ENCODE data around the gene SYT14.
"Not testable (repeated sequence)": the region's sequence is repeated elsewhere in the genome, so short reads cannot be mapped to it uniquely, and the experiment has no call there.

SYT14 gene

GRCh38 chr1:209899948-209900347, 38.1 kb upstream of the SYT14 start:
- no peak overlapping the region for H3K4me3 ChIP-seq (ENCODE audit: low read depth, low read length)
- TF ChIP-seq, protein P1, sequence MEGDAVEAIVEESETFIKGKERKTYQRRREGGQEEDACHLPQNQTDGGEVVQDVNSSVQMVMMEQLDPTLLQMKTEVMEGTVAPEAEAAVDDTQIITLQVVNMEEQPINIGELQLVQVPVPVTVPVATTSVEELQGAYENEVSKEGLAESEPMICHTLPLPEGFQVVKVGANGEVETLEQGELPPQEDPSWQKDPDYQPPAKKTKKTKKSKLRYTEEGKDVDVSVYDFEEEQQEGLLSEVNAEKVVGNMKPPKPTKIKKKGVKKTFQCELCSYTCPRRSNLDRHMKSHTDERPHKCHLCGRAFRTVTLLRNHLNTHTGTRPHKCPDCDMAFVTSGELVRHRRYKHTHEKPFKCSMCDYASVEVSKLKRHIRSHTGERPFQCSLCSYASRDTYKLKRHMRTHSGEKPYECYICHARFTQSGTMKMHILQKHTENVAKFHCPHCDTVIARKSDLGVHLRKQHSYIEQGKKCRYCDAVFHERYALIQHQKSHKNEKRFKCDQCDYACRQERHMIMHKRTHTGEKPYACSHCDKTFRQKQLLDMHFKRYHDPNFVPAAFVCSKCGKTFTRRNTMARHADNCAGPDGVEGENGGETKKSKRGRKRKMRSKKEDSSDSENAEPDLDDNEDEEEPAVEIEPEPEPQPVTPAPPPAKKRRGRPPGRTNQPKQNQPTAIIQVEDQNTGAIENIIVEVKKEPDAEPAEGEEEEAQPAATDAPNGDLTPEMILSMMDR (IDR thresholded peaks at IDR 0.05; ENCODE audit: control insufficient read depth, extremely low read depth, insufficient read depth): peak; percentile 28; the same call in 1 of the 2 replicates
- no peak for DNase-seq (ENCODE audit: low read depth)

DNA sequence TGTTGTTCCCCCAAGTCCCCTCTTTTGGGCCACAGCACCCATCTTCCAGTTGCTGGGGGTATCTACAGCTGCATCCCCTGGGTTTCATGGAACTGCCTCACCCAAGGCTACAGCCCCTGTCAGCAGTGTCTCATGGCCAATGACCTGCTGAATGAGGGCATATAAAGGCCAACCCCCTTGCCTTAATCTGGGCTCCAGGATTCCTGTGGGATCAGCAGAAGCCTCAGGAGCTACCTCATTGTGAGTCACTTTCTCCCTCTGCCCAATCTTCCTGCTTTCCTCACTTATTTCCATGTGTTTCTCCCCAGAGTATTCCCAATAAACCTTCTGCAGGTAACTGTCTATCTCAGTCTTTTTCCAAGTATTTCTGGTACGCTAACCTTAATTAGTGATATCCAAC, 37.3 kb upstream of the SYT14 start:
- TF ChIP-seq, protein P1 (IDR thresholded peaks at IDR 0.05; ENCODE audit: control insufficient read depth, extremely low read depth, insufficient read depth): no peak
- no peak overlapping the region for H3K4me3 ChIP-seq (ENCODE audit: low read depth, low read length)
- no peak for DNase-seq (ENCODE audit: low read depth)

- H3K4me3 ChIP-seq (ENCODE audit: low read depth, low read length): no peak overlapping the region
- DNase-seq (ENCODE audit: low read depth): no peak
- TF ChIP-seq, protein P1 (IDR thresholded peaks at IDR 0.05; ENCODE audit: control insufficient read depth, extremely low read depth, insufficient read depth): no peak
Measured at GRCh38 chr1:209901211-209901610, 36.8 kb upstream of the SYT14 start.

DNA sequence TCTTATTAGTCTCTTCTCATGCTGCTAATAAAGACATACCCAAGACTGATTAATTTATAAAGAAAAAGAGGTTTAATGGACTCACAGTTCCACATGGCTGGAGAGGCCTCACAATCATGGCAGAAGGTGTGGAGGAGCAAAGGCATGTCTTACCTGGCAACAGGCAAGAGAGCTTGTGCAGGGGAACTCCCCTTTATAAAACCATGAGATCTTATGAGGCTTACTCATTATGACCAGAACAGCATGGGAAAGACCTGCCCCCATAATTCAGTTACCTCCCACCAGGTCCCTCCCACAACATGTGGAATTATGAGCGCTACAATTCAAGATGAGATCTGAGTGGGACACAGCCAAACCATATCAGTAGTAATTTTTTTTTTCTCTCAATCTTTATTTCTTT, 33.2 kb upstream of the SYT14 start:
- not testable (repeated sequence) for DNase-seq (ENCODE audit: low read depth)

GRCh38 chr1:209911746-209912145, 26.3 kb upstream of the SYT14 start:
- TF ChIP-seq, protein P1 (IDR thresholded peaks at IDR 0.05; ENCODE audit: control insufficient read depth, extremely low read depth, insufficient read depth): no peak
- DNase-seq (ENCODE audit: low read depth): no peak
- H3K4me3 ChIP-seq (ENCODE audit: low read depth, low read length): no peak overlapping the region

More for the DNA sequence above, 33.2 kb upstream of the SYT14 start:
- not testable (repeated sequence) for H3K4me3 ChIP-seq (ENCODE audit: low read depth, low read length)

GRCh38 chr1:209912306-209912705, 25.7 kb upstream of the SYT14 start:
- no peak for DNase-seq (ENCODE audit: low read depth)
- TF ChIP-seq, protein P1 (IDR thresholded peaks at IDR 0.05; ENCODE audit: control insufficient read depth, extremely low read depth, insufficient read depth): no peak
- no peak overlapping the region for H3K4me3 ChIP-seq (ENCODE audit: low read depth, low read length)

- peak overlapping the region; percentile 25; the same call in 1 of the 2 replicates for H3K4me3 ChIP-seq (ENCODE audit: low read depth, low read length)
- DNase-seq (ENCODE audit: low read depth): not testable (repeated sequence)
Measured at GRCh38 chr1:209919637-209920036, 18.4 kb upstream of the SYT14 start.

GRCh38 chr1:209920844-209921243, 17.2 kb upstream of the SYT14 start:
- H3K4me3 ChIP-seq (ENCODE audit: low read depth, low read length): no peak overlapping the region
- TF ChIP-seq, protein P1 (IDR thresholded peaks at IDR 0.05; ENCODE audit: control insufficient read depth, extremely low read depth, insufficient read depth): no peak
- DNase-seq (ENCODE audit: low read depth): no peak
